Activated CD8-positive, alpha-beta memory T cell treated with anti-CD3 and anti-CD28 coated beads for 24 hours (primary cell): ENCODE data around the gene SAFB.

Experiments used
- DNase-seq: peaks from one replicate; pipeline ENCODE4 v3.0.0-alpha.2; 2020

Gene SAFB

DNA sequence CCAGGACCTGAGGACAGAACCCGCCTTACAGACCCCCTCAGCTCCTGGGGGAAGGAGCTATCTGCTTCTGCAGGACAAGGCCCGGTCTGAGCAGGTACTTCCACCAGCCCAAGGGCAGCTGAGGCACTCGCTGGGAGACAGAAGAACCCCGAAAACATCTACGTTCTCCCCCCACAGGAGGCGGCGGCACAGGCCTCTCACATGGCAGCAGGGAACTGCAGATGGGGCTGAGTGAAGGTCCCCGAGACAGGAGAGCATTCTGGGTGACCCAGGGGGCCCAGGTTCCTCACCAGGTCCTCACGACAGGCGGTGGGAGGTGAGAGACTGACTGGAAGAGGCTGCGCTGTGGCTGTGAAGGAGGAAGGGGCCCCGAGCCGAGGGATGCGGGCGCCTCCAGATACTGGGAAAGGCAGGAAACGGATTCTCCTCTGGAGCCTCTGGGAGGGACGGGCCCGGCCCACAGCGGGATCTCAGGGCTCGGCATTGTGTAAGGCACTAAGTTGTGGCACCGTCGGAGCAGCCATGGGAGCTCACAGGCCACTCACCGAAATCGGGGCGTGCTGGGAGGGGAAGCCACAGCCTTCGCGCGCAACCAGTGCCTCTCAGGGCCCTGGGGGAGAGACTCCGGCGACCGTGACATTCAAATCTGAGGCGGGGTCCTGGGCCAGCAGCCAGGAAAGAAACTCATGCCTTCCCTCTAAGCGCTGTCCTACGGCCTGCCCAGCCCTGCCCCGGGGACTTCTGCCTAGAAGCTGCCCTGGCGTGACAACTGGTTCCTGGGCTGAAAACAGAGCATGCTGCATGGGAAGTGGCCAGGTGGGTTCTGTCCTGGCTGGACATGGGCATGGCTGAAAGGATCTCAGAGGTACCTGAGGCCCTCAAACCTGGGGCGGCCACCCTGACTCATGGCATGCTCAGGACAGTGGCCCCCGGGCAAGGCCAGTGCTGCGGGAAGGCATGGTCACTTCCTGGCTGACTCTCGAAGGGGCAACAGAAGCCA, 81.2 kb downstream of the SAFB start:
- DNase-seq: no peak

DNA sequence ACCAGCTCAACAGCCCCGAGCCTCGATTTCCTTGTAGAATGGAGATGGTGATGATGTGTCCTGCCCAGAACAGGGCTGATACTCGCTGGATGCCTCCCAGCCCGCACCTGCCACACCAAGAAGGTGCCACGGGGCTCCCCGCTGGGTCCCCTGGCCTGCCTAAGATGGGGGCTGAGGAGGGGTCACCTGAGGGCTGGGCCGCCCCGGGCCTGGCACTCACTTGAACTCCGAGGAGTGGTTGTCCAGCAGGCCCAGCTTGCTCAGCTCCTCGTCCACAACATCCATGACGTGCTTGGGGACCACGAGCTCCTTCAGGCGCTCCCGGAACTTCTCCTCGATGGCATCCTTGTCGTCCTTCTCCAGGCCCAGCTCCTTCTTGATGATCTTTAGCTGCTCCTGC, 82.7 kb downstream of the SAFB start:
- no peak for DNase-seq

DNA sequence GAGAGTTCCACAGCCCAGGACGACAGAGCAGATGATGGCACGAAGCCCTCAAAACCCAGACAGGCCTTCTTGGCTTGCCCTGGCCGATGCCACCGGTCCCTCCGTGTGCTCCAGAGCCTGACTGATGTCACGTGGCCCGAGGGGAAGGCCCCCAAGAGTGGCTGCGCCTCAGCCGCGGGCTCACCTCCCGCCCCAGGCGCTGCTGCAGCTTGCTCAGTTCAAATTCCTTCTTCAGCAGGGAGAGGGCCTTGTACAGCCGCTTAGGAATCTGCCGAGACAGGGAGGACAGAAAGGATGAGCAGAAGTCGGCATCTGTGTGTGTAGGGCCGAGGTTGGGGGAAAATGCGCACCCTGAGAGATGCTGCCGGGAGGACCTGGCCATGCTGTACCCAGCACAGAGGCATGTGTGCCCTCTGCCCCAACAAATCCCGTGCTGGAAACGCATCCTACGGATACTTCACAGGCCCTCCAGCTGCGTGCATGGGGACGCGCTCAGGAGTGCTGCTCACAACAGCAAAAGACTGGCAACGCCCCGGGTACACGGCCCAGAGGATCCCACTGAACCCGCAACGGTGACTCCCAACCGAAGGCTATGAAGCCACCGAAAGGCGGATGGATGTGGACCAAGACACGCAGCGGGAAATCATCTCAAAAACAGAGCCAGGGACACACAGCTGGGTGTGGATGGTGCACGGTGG, 84.1 kb downstream of the SAFB start:
- DNase-seq: no peak

DNA sequence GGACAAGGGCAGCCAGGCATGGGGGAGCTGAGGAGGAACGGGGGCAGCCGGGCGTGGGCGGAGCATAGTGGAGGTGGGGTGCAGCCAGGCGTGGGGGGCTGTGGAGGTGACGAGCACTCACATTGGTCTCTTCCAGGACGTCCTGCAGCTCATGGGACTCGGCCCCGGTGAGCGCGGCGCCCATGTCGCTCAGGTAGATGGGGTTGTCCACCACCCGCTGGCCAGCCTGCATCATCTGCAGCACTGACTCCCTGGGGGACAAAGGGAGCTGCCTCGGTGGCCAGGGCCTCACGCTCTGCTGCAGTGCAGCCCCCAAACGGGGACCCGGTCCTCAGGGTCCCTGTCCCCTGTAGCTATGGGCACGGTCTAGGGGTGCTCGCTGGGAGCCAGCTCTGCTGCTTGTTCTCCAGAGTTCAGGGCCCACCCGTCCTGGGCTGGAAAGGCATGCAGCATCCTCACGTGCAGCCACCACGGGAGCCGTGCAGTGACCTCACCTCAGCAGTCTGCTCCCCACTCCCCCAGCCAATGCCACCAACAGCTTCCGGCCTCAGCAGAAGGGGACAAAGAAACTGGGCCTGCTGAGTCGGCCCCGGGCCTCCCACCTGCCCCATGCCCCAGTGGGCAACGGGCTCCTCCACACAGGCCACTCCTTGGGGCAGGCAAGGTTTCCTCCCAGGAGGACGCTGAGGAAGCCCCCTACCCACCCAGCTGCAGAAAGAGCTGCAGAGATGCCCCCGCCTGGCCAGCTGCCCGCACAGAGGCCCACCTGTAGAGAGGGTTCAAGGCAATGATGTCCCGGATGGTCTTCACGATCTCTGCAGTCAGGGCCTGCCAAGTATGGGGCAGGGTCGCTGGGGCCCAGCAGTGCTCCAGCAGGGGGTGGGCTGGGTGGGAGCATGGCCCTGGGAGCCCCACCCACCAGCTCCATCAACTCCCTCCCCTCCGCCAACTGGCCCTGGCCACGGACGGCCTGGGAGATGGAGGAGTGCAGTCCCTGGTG, 85.0 kb downstream of the SAFB start:
- no peak for DNase-seq

DNA sequence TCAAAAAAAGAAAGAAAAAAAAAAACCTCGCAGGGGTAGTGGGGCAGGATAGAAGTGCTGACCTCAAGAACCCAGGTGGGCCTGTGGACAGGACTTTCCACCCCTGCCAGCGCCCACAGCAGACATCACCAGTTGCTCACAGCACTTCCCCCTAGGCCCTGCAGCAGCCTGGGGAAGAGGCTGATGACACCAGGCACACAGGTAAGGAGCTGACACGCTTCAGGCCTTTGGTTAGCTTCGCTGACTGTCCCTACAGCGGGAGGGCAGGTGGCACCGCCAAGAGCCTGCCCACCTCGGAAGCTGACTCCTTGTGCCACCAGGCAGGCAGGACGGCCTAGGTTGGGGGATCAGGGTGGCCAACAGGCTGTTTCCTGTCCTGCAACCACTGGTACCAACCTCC, 88.1 kb downstream of the SAFB start:
- DNase-seq: no peak

DNA sequence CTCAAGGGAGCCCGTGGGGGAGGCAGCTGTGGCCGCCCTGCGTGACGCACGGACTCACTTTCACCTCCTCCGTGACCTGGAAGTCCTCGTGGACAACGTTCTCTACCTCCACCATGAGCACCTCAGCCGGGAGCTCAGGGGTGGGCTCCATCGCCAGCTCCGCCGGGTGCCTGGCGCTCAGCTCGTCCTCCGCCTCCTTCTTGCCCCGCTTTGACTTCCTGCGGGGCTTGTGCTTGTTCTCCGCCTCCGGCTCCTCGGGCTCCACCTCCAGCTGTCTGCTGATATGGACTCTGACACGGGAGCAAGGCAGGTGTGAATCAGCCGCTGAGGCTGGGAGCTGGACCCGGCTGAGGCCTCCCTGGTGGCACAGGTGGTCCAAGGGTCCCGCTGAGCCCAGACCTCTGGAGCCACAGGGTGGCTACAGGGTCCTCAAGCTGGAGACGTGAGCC, 88.9 kb downstream of the SAFB start:
- DNase-seq: no peak

DNA sequence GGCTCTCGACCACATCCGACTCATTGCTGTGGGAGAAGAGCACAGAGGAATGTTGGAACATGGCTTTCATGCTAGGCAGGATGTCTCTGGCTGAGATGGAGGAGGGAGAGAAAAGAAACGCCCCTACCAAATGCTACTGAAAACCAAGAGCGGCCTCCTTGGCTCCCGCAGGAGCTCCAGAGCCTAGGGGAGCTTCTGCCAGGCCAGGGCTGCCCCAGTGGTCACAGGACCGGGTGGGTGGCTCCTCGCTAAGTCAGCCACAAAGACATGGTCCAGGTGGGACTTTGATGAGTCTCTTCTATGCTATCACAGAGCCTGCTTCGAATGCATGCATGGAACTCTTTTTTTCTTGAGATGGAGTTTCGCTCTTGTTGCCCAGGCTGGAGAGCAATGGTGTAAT, 90.3 kb downstream of the SAFB start:
- DNase-seq: no peak

DNA sequence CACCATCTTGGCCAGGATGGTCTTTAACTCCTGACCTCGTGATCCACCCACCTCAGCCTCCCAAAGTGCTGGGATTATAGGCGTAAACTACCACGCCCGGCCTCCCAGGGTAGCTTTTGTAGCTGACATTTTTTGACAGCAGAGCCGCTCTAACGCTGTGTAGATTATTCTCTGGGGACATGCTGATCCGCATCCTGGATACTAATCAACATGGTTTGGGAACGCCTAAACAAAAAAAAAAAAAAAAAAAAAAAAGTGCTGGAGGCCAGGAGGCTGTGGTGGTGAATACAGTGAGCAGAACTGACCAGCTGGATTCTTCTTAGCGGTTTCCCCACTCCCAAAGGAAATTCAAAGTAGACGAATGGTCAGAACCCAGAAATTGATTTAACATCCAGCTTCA, 91.9 kb downstream of the SAFB start:
- no peak for DNase-seq

DNA sequence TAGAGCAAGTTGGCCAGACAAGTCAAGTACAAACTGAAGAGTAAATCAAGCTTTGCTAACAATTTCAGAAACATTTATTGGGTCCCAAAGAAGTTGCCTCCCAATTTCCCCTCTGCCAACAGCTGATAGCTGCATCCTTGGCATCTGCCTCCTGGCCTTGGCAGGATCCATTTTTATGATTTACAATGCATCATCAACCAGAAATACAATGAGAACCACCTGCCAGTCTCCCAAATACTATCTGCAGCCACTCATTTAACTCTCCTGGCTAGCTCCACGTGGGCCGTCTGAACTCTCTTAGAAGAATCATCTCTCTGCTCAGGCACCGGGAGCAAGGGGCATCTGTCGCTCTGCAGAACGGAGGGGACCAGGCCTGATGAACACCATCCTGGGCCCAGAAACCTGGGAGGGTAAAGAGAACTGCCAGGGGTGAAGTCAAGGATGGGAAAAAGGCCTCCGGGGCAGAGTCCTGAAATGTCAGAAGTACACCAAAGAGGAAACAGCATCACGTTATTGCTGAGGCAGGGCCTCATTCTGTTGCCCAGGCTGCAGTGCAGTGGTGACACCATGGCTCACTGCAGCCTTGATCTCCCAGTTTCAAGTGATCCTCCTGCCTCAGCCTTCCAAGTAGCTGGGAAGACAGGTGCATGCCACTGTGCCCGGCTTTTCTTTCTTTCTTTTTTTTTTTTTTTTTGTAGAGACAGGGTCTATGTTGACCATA, 94.5 kb downstream of the SAFB start:
- no peak for DNase-seq
